GM18505 (cell line): ENCODE results near the gene RPUSD4.

Experiments used
- ATAC-seq: cut with Tn5 transposase; IDR thresholded peaks from one replicate; pipeline ENCODE4 v1.9.1; 2021; ENCODE audit not compliant: unreplicated experiment
- POLR2A ChIP-seq: IDR thresholded peaks from 4 replicates; pipeline ENCODE4 v1.6.1; 2011; ENCODE audit warnings: borderline replicate concordance; ENCODE audit not compliant: insufficient read depth, insufficient read length; ENCODE audit errors: extremely low read depth

Gene RPUSD4

DNA sequence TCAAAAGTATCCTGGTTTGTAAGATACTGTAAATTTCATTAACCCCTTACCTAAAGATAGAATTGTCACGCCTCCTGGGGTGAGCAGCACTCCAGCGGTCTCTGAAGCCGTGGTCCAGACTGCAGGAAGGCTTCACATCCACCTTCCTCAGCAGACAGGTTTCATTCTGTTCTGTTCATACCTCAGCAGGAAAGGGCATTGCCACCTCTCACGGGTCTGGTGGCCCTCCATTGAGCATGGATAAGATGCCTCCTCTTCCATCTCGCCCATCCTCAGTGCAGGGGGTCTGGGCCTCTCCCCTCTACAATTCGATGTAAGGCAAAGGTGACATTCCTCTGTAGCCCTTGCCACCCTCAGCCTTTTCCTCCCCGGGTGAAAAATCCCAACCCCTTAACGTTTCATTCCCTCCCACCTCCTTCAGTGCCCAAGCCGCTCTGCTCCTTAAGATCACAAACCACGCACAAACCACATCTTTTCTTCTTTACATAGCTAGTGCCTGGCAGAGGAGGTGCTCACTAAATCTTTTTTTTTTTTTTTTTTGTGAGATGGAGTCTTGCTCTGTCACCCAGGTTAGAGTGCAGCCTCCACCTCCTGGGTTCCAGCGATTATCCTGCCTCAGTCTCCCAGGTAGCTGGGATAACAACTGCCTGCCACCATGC is 28.5 kb downstream of the RPUSD4 start:
- ATAC-seq: no peak
- no peak for TF ChIP-seq POLR2A

DNA sequence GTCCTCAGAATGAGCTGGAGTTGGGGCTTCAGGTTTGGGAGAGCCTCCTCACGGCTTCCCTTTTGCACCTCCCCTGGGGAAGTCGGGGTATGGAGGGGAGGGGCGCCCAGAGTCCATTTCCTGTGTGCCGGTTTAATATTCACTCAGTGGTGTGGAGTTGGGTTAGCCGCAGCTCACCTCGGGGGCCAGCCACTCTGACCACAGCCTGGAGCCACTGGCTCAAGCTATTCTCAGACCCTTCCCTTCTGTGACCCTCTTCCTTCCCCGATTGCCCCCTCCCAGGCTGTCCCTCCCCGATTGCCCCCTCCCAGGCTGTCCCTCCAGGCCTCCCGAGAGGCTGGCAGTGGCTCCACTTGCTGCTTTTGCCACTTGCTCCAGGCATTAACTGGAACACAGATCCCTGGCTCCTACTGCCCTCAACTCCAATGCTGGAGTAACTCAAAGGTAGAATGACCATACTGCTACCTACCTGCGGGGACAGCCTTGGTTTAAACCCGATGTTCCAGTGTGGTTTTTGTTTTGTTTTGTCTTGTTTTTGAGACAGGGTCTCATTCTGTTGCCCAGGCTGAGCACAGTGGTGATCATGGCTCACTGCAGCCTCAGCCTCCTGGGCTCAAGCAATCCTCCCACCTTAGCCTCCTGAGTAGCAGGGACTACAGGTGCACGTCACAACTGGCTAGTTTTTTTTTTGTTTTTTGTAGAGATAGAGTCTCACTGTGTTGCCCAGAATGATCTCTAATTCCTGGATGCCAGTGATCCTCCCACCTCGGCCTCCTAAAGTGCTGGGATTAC is 29.3 kb downstream of the RPUSD4 start:
- ATAC-seq: no peak
- TF ChIP-seq POLR2A: no peak

DNA sequence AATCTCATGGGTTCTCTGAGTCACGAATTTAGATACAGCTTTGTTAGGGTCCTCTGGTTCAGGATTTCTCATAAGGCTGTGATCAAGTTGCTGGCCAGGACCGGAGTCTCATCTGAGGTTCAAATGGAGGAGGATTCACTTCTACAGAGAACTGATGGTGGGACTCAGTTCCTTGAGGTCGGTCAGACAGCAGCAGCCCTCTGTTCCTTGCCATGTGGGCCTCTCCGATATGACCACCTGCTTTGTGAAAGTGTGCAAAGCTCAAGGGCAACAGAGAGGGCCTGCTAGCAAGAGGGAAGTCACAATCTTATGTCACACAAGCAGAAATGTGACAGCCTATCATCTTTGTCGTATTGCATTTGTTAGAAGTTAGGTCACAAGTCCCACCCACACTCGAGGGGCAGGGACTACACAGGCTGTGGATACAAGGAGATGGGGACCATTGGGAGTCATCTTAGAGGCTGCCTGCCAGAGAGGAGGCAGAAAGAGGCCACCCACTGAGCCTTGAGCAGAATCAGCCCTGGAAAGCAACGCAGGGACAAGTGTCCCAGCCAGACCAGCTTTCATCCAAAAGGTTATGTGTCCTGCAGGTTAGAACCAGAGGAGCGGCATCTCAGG is 34.5 kb downstream of the RPUSD4 start:
- TF ChIP-seq POLR2A: no peak

DNA sequence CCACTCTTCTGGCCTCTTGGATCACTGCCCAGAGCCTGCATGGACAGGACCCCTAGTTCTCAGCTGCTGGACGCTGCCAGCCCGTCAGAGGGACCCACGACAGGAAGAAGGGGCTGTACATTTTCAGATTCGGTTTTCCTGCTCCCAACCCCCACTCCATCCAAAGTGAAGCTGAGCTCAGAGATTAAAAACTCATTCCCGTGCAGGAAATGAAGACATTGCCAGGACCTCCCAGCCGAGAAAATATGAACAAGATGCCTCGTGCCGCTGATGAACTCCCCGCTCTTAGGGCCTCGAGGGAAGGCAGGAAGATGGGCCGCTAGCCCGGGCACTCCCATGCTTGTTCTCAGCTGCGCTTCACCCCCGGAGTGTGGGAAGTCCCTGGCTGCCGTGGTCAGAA is 36.1 kb downstream of the RPUSD4 start:
- no peak for ATAC-seq
- no peak for TF ChIP-seq POLR2A

More for the DNA sequence above, 34.5 kb downstream of the RPUSD4 start:
- ATAC-seq: no peak

DNA sequence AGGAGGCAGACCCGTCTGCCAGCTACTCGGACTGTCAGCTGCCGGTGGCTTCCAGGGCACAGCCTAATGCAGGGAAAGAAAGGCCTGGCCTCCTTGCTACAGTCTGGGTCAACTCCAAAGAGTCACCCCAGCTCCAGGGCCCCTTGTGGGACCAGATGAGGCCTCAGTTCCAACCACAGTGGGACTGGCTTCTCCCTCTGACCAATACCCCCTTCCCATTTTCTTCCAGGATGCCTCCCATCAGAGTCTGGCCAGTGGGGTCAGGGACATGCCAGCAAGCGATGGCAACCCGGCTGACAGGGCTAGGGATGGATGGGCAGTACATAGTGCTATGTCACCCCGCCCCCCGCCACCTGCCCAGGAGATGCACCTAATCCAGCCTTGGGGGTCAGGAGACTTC is 36.6 kb downstream of the RPUSD4 start:
- no peak for TF ChIP-seq POLR2A
- no peak for ATAC-seq

GRCh38 chr11:126173257-126173656 is 38.2 kb downstream of the RPUSD4 start:
- ATAC-seq: no peak
- no peak for TF ChIP-seq POLR2A

DNA sequence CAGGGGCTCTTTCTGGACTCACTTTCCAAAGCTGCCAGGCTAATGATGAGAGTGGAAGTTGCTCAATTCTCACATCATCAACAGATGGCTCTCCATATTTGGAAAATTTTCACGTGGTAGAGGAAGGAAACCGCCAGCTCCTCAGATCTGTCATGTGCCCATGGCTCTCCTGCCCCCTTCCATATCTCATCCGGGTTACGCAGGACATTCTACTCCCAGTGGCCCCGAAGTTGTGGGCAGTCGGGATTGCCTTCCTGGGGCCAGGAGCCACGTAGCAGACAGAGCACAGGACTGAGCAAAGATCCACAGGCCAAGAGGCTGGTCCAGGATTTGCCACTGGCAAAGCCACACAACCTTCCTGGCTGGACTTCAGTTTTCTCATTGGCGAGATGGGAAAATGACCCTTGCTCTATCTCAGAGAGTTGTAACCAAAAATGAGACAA is 38.8 kb downstream of the RPUSD4 start:
- no peak for TF ChIP-seq POLR2A
- ATAC-seq: no peak

DNA sequence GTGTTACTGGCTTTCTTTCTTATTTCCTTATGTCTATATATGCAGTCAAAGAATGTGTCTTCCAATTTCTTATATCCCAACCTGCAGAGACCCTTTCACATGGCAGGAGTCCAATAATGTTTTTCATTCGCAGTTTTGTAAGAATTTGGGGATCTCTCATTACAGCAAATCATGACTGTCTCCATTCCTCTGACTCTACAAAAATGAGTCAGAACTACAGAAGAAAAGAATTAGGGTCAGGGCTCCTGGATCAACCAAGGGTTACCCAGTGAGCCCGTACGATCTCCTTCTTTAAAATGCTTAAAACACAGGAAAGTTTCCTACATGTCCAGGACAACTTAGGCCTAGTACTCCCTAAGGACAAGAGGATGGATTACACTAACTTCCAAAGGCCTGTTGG is 42.2 kb downstream of the RPUSD4 start:
- no peak for ATAC-seq
- TF ChIP-seq POLR2A: no peak

DNA sequence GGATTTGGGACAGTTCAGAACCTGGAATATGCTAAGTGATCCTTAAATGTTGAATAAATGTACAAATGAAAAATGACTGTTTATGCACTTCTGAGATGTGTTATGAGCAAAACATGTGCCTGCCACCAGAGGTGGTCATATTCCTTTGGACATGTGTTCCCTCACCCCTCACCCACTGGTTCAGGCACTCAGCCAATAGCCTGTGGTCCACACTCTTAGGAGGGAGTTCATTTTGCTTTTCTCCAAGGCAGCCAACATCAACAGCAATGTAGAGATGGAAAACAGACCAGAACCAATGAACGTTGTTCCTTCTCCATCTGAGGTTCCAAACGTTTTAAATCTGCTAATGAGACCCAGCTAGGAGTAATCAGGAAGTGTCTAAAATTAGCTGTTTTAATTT is 44.0 kb downstream of the RPUSD4 start:
- no peak for TF ChIP-seq POLR2A
- ATAC-seq: no peak

DNA sequence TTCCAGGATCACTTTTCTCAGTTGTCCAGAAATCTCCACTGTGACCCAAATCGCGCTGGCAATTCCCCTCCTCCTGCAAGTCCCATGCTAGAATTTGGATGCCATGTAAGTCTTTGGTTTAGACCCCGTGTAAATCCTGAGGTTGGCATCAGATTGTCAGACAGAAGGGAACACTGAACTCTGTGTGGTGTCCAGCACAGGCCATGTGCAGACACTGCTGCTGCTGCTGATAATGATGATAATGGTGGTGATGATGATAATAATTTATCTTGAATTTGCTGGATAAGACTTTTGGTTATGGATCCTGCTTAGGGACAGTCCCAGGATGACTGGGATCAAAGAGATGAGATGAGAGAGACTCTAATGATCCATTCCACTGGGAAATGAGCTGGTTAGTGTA is 45.0 kb downstream of the RPUSD4 start:
- TF ChIP-seq POLR2A: no peak
- no peak for ATAC-seq

DNA sequence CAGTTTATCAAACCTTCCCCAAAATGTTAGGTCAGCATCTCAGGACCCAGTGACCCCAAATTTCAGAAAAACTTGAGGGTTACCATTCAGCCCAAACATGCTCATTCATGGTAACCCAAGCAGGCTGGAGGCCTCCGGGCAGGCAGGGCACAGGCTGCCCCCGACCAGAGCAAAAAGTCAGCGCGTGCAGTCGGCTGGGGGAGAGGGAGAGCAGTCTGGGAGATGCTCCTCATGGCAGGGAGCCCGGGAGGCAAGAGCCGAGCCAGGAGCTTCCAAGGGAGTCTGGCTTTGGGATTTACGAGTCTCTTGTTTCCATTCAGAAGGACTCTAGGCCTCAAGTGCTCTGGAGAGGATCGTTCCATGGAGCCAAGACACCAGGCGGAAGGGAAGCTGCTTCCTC is 45.7 kb downstream of the RPUSD4 start:
- ATAC-seq: no peak

GRCh38 chr11:126165311-126165720 is 46.1 kb downstream of the RPUSD4 start:
- ATAC-seq: no peak
- TF ChIP-seq POLR2A: no peak

More for the DNA sequence above, 45.7 kb downstream of the RPUSD4 start:
- TF ChIP-seq POLR2A: no peak

DNA sequence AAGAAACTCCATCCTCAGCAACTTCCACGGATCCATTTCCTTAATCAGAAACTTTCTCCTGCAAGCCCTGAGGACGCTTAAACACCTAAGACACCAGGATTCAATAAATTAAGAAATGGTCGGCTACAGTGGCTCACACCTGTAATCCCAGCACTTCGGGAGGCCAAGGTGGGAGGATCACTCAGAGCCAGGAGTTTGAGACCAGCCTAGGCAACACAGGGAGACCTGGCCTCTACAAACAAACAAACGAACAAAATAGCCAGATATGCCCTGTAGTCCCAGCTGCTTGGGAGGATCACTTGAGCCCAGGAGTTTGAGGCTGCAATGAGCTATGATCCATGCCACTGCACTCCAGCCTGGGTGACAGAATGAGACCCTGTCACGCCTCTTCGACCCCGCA is 46.7 kb downstream of the RPUSD4 start:
- TF ChIP-seq POLR2A: no peak
- ATAC-seq: no peak

- TF ChIP-seq POLR2A: no peak
- no peak for ATAC-seq
Measured at GRCh38 chr11:126163779-126164178, 47.7 kb downstream of the RPUSD4 start.

GRCh38 chr11:126163074-126163700 is 48.3 kb downstream of the RPUSD4 start:
- no peak for TF ChIP-seq POLR2A
- ATAC-seq: no peak
